ENCODE data around the gene MFAP4. TPM values are rescaled to one million over a fixed set of nuclear protein-coding genes. Genes with fewer than 3 reads are reported as not detected.

The MFAP4 gene
- total RNA-seq, 3 donors from 2014 or later: 45.5 to 186 (median 116) TPM

DNA sequence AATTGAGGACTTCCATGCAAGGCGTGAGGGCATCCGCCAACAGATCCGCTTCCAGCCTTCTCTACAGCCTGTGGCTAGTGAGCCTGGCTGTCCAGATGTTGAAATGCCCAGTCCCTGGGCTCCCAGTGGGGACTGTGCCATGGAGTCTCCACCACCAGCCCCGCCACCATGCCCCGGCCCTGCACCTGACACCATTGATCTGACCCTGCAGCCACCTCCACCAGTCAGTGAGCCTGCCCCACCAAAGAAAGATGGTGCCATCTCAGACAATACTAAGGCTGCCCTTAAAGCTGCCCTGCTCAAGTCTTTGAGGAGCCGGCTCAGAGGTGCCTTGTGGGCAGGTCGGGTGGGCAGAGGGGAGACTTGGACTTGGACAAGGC is 5.6 kb downstream of the MFAP4 start:
- TF ChIP-seq POLR2A (IDR thresholded peaks at IDR 0.05) (no peak), POLR2AphosphoS5 (IDR thresholded peaks at IDR 0.05) (no peak), CTCF (IDR thresholded peaks at IDR 0.05) (no peak)
- no peak overlapping the region for H3K4me3 ChIP-seq
- DNase-seq (ENCODE audit: low spot score in 2 of 2): no peak
- intact Hi-C loops (cut with DNase I; ENCODE audit: low total_unique reads): no loop called here
- H3K36me3 ChIP-seq: peaks cover 7% of the 10 kb centered on the region
- no peaks in the 10 kb centered on the region for H3K9me3 ChIP-seq
- peak overlapping the region; percentile 17 to 66 for H3K27ac ChIP-seq
- peaks cover 15 to 23% of the 10 kb centered on the region in 2 donors for H3K4me1 ChIP-seq
- no peaks in the 10 kb centered on the region for H3K27me3 ChIP-seq

DNA sequence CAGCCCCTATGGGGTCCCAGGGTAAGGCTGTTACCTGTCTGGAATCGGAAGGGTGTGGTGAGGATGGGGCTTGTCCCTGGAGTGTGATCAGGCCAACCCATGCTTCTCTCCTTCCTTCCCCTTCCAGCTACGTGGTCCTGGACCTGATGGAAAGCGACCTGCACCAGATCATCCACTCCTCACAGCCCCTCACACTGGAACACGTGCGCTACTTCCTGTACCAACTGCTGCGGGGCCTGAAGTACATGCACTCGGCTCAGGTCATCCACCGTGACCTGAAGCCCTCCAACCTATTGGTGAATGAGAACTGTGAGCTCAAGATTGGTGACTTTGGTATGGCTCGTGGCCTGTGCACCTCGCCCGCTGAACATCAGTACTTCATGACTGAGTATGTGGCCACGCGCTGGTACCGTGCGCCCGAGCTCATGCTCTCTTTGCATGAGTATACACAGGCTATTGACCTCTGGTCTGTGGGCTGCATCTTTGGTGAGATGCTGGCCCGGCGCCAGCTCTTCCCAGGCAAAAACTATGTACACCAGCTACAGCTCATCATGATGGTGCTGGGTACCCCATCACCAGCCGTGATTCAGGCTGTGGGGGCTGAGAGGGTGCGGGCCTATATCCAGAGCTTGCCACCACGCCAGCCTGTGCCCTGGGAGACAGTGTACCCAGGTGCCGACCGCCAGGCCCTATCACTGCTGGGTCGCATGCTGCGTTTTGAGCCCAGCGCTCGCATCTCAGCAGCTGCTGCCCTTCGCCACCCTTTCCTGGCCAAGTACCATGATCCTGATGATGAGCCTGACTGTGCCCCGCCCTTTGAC is 6.3 kb downstream of the MFAP4 start:
- TF ChIP-seq CTCF (IDR thresholded peaks at IDR 0.05): no peak
- no peak for TF ChIP-seq POLR2AphosphoS5 (IDR thresholded peaks at IDR 0.05)
- TF ChIP-seq POLR2A (IDR thresholded peaks at IDR 0.05): no peak
- H3K27ac ChIP-seq: peak overlapping the region in 1 of 2 donors; percentile 66
- H3K27me3 ChIP-seq: no peaks in the 10 kb centered on the region
- H3K4me1 ChIP-seq: peaks cover 10 to 23% of the 10 kb centered on the region in 2 donors
- DNase-seq (ENCODE audit: low spot score in 2 of 2): no peak
- no peak overlapping the region for H3K4me3 ChIP-seq
- no peaks in the 10 kb centered on the region for H3K9me3 ChIP-seq
- intact Hi-C loops (cut with DNase I; ENCODE audit: low total_unique reads): no loop called here
- H3K36me3 ChIP-seq: peaks cover 7% of the 10 kb centered on the region

DNA sequence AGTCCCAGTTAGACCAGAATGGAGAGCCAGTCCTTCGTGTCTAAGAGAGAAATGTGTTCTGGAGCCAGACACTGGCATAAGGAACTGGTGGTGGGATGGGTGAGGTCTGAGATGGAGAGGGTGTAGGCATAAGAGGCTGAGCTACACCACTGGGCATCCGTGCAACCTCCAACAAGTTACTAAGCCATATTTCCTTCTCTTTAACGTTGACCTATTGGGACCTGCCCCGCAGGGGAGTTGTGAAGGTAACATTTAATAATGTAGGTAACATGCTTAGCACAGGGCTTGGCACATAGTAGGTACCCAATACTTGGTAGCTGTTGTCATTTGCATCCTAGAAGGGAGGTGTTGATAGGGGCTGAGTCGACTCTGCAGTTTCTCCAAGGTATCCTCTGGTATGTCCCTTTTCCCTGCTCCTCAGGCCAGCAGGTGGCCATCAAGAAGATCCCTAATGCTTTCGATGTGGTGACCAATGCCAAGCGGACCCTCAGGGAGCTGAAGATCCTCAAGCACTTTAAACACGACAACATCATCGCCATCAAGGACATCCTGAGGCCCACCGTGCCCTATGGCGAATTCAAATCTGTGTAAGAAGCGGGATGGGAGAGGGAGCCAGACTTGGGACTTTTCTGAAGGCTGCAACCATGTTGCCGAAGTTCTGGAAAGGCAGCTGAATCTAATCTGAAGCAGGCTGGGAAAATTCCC is 7.5 kb downstream of the MFAP4 start:
- intact Hi-C loops (cut with DNase I; ENCODE audit: low total_unique reads): loop anchor here (10.0 kb wide), 1 partner anchor 1985 kb away; no protein-coding TSS in a partner anchor
- H3K36me3 ChIP-seq: peaks cover 7% of the 10 kb centered on the region
- no peaks in the 10 kb centered on the region for H3K27me3 ChIP-seq
- TF ChIP-seq POLR2A (IDR thresholded peaks at IDR 0.05) (no peak), CTCF (IDR thresholded peaks at IDR 0.05) (no peak), POLR2AphosphoS5 (IDR thresholded peaks at IDR 0.05) (no peak)
- DNase-seq (ENCODE audit: low spot score in 2 of 2): peak in 1 of 2 donors; percentile 10
- peak overlapping the region; percentile 79 to 96 (median 91) for H3K4me3 ChIP-seq
- H3K27ac ChIP-seq: peak overlapping the region; percentile 96 to 97
- H3K4me1 ChIP-seq: peaks cover 7 to 20% of the 10 kb centered on the region in 2 donors
- no peaks in the 10 kb centered on the region for H3K9me3 ChIP-seq

DNA sequence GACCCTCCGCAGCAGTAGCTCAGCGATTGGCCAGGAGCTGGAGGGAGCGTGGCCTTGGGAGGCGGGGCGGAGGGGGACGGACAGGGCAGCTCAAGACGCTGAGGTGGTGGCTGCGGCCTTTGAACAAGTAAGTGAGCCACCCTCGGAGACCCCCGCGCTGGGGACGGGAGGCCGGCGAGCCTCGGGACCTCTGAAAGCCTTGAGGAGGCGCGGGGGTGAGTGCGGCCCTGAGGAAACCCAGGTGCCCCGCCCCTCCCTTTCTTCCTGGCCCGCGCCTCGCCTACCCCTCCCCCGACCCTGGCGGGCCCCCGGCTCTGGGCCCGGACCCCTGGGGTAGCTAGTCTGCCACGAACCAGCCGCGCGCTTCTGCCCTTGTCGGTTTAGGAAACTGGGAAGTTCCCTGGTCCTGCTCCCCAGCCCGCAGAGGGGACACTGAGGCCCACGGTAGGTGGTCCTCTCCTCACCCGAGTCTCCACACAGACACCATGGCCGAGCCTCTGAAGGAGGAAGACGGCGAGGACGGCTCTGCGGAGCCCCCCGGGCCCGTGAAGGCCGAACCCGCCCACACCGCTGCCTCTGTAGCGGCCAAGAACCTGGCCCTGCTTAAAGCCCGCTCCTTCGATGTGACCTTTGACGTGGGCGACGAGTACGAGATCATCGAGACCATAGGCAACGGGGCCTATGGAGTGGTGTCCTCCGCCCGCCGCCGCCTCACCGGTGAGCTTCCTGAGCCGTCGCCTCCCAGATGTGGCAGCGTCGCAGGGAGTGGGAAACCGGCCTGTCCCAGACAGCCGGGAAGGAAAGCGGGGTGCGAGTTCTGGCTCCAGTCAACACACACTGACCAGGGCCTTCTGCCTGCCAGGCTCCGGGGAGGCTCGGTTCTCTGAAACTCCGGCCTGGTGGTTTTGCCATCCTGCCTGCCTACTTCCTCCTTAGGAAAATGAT is 8.3 kb downstream of the MFAP4 start, which contains the start of gene MAPK7:
Gene MAPK7 (plus strand): TSS at position 83 of the 945 bp plus-strand sequence. CDS start 403 bp downstream, at position 486.
- DNase-seq (ENCODE audit: low spot score in 2 of 2): peak in 1 of 2 donors; percentile 51
- Histone ChIP-seq H3K4me1 (peaks cover 7 to 13% of the 10 kb centered on the region in 2 donors), H3K27me3 (no peaks in the 10 kb centered on the region), H3K27ac (peak within 1 kb of the TSS; percentile 96 to 97), H3K9me3 (no peaks in the 10 kb centered on the region), H3K36me3 (peaks cover 7% of the 10 kb centered on the region), H3K4me3 (peak within 1 kb of the TSS; percentile 79 to 96 (median 91))
- TF ChIP-seq CTCF (IDR thresholded peaks at IDR 0.05): no peak
- intact Hi-C loops (cut with DNase I; ENCODE audit: low total_unique reads): loop anchor here (10.0 kb wide), 1 partner anchor 1986 kb away; no protein-coding TSS in a partner anchor
